Glutamatergic neuron (in vitro differentiated cells): ENCODE measurements around the gene ANO10. TPM values are rescaled to one million over a fixed set of nuclear protein-coding genes. Genes with fewer than 3 reads are reported as not detected.

Experiments
- DNase-seq: peaks from one replicate; pipeline ENCODE4 v3.0.0; 2022
- H3K27ac Mint-ChIP-seq: one replicate; pipeline ENCODE4 v1.8.0; 2020; ENCODE audit warnings: mild to moderate bottlenecking, mixed read lengths, inconsistent platforms; ENCODE audit not compliant: unreplicated experiment
- H3K27me3 Mint-ChIP-seq: one replicate; pipeline ENCODE4 v1.8.0; 2020; ENCODE audit warnings: mild to moderate bottlenecking, moderate library complexity, mixed read lengths, inconsistent platforms; ENCODE audit not compliant: unreplicated experiment
- H3K36me3 Mint-ChIP-seq: one replicate; pipeline ENCODE4 v1.8.0; 2020; ENCODE audit warnings: mild to moderate bottlenecking, mixed read lengths, inconsistent platforms; ENCODE audit not compliant: unreplicated experiment
- H3K4me1 Mint-ChIP-seq: one replicate; pipeline ENCODE4 v1.8.0; 2020; ENCODE audit warnings: mild to moderate bottlenecking, low read depth, mixed read lengths, inconsistent platforms; ENCODE audit not compliant: unreplicated experiment
- H3K4me3 Mint-ChIP-seq: one replicate; pipeline ENCODE4 v1.8.0; 2020; ENCODE audit warnings: mild to moderate bottlenecking, mixed read lengths, inconsistent platforms; ENCODE audit not compliant: unreplicated experiment
- H3K9me3 Mint-ChIP-seq: one replicate; pipeline ENCODE4 v1.8.0; 2020; ENCODE audit warnings: mild to moderate bottlenecking, moderate library complexity, mixed read lengths, inconsistent platforms; ENCODE audit not compliant: unreplicated experiment
- CTCF ChIP-seq: fragments of 200-600 bp; sonication (generic); IDR thresholded peaks from one replicate; pipeline ENCODE4 v1.5.0; 2021; ENCODE audit not compliant: partially characterized antibody, unreplicated experiment
- total RNA-seq: library from RNA; stranded (reverse); fragmentation: NEBNext Ultra II Directional; extraction: Animal tissue kit (Norgen Biotek cat#: 25700); gene quantifications from one replicate; pipeline ENCODE4 v1.2.1, GENCODE V29; 2021; ENCODE audit not compliant: unreplicated experiment

Gene ANO10
- total RNA-seq, 1 donor from 2014 or later, result 44.9 TPM

- Mint-ChIP-seq H3K4me3 (no peak overlapping the region), H3K27ac (no peak overlapping the region), H3K4me1 (no peaks in the 10 kb centered on the region), H3K9me3 (no peaks in the 10 kb centered on the region), H3K36me3 (no peaks in the 10 kb centered on the region), H3K27me3 (no peaks in the 10 kb centered on the region)
- no peak for TF ChIP-seq CTCF
- no peak for DNase-seq
These were observed 215.2 kb downstream of the ANO10 start for GRCh38 chr3:43406643-43407023.

GRCh38 chr3:43405888-43406642 is 215.7 kb downstream of the ANO10 start:
- Mint-ChIP-seq H3K27ac (no peak overlapping the region), H3K36me3 (no peaks in the 10 kb centered on the region), H3K9me3 (no peaks in the 10 kb centered on the region), H3K4me1 (no peaks in the 10 kb centered on the region), H3K4me3 (no peak overlapping the region), H3K27me3 (no peaks in the 10 kb centered on the region)
- no peak for TF ChIP-seq CTCF
- DNase-seq, result no peak

- no peaks in the 10 kb centered on the region for H3K4me1 Mint-ChIP-seq
- no peak overlapping the region for H3K4me3 Mint-ChIP-seq
- TF ChIP-seq CTCF, result no peak
- H3K36me3 Mint-ChIP-seq, result no peaks in the 10 kb centered on the region
- no peak overlapping the region for H3K27ac Mint-ChIP-seq
- DNase-seq, result no peak
- H3K27me3 Mint-ChIP-seq, result no peaks in the 10 kb centered on the region
- no peaks in the 10 kb centered on the region for H3K9me3 Mint-ChIP-seq
These were observed 220.8 kb downstream of the ANO10 start for GRCh38 chr3:43400781-43401730.

- Mint-ChIP-seq H3K9me3 (no peaks in the 10 kb centered on the region), H3K27ac (no peak overlapping the region), H3K36me3 (no peaks in the 10 kb centered on the region), H3K4me1 (no peaks in the 10 kb centered on the region), H3K4me3 (no peak overlapping the region), H3K27me3 (no peaks in the 10 kb centered on the region)
- TF ChIP-seq CTCF, result no peak
- DNase-seq, result no peak
These were observed 221.6 kb downstream of the ANO10 start for GRCh38 chr3:43400167-43400566.

GRCh38 chr3:43399034-43399433 is 222.8 kb downstream of the ANO10 start:
- no peaks in the 10 kb centered on the region for H3K27me3 Mint-ChIP-seq
- DNase-seq, result no peak
- TF ChIP-seq CTCF, result no peak
- H3K27ac Mint-ChIP-seq, result no peak overlapping the region
- no peak overlapping the region for H3K4me3 Mint-ChIP-seq
- no peaks in the 10 kb centered on the region for H3K4me1 Mint-ChIP-seq
- H3K9me3 Mint-ChIP-seq, result no peaks in the 10 kb centered on the region
- H3K36me3 Mint-ChIP-seq, result no peaks in the 10 kb centered on the region
